HFF-Myc (cell line): ENCODE results near the gene TTLL11.

ENCODE experiments used
- DNase-seq: peaks from one replicate; pipeline ENCODE4 v3.0.0-alpha.2; 2011; ENCODE audit warnings: low read depth; ENCODE audit errors: extremely low read depth
- H3K4me3 ChIP-seq: replicated peaks from 2 replicates; pipeline ENCODE4 v1.5.1; 2011; ENCODE audit warnings: low read depth, mild to moderate bottlenecking, control low read depth, low read length
- TF ChIP-seq, protein P1 (sequence below): IDR thresholded peaks from 2 replicates; pipeline ENCODE4 v1.5.1; 2012; ENCODE audit warnings: mild to moderate bottlenecking, low read depth, low read length, control low read depth; ENCODE audit errors: missing control alignments

Gene TTLL11

DNA sequence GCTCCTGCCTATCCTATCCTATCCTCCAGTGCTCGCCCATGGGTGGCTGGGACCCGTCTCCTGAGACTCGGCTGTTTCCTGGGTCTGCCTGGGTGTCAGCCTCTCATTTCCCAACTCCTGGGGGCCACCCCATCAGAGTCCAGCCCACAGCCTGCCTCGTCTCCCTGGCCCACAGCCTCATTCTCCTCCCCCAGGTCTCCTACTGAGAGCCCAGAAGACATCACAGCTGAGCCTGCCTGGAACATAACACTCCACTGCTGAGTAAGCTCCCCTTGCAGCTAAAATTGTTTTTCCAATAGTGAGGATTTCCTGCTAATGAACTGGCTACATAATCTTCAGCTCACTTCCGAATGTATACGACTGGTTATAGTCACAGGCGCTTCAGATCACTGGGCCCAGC is 95.3 kb downstream of the TTLL11 start:
- TF ChIP-seq, protein P1, sequence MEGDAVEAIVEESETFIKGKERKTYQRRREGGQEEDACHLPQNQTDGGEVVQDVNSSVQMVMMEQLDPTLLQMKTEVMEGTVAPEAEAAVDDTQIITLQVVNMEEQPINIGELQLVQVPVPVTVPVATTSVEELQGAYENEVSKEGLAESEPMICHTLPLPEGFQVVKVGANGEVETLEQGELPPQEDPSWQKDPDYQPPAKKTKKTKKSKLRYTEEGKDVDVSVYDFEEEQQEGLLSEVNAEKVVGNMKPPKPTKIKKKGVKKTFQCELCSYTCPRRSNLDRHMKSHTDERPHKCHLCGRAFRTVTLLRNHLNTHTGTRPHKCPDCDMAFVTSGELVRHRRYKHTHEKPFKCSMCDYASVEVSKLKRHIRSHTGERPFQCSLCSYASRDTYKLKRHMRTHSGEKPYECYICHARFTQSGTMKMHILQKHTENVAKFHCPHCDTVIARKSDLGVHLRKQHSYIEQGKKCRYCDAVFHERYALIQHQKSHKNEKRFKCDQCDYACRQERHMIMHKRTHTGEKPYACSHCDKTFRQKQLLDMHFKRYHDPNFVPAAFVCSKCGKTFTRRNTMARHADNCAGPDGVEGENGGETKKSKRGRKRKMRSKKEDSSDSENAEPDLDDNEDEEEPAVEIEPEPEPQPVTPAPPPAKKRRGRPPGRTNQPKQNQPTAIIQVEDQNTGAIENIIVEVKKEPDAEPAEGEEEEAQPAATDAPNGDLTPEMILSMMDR, result no peak
- H3K4me3 ChIP-seq, result no peak overlapping the region
- DNase-seq, result no peak

DNA sequence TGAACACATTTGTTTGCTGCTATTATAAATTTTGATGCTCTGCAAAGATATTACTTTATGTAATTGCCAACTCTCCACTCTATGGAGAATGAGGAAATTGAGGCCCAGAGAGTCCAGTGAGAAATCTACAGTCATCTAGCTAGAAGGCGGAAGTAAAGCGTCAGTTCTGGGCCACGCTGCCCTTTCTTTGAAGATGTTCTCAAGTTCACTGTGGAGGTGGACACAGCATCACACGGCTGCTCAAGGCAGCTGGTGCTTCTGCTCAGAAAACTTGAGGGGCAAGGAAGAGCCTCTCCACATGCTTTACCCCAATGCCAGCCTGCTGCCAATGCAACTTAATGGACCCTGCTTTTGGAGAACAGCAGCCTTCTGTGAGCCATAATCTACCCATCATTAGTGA is 96.3 kb downstream of the TTLL11 start:
- no peak for DNase-seq
- TF ChIP-seq, protein P1, result no peak
- H3K4me3 ChIP-seq, result no peak overlapping the region

DNA sequence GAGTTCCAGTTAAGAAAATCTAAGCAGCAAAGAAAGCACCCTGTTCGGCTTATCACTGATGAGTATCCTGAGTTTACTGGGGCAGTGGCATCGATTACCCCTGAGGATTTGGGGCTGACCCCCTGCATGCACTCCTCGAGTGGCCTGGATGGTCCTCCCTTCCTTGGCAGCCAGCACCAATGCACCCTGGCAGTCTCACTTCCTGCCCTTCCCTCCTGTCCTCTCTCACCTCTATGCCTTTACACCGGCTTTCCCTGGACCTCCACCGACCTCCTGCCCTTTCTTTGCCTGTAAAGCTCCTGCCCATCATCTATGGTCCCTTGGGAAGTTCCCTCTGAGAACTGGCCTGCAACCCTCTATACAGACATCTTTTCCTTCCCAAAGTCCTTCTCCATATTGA is 97.1 kb downstream of the TTLL11 start:
- no peak for DNase-seq
- TF ChIP-seq, protein P1, result no peak
- no peak overlapping the region for H3K4me3 ChIP-seq

DNA sequence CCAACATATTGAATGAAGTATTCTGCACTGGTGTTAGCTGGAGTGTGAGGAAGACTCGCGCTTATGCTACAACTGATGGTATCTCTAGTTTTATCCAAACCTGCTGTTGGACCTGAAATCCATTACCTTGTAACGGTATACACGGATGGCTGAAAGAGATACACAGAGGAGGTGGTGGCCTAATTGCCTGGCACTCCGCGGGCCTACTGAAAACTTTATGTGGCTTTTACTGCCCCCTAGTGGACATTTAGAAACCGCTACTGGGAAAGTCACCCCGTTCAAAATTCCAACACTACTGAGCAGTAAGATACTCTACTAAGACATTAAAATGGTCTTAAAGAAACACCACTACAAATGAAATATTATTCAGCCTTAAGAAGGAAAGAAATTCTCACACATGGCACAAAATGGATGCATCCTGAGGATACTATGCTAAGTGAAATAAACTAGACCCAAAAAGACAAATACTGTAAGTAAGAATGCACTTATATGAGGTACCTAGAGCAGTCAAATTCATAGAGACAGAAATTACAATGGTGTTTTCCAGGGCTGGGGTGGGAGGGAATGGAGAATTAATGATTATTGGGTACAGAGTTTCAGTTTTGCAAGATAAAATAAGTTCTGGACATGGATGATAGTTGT is 100.4 kb downstream of the TTLL11 start:
- H3K4me3 ChIP-seq, result no peak overlapping the region
- TF ChIP-seq, protein P1, result peak; percentile 74
- no peak for DNase-seq

DNA sequence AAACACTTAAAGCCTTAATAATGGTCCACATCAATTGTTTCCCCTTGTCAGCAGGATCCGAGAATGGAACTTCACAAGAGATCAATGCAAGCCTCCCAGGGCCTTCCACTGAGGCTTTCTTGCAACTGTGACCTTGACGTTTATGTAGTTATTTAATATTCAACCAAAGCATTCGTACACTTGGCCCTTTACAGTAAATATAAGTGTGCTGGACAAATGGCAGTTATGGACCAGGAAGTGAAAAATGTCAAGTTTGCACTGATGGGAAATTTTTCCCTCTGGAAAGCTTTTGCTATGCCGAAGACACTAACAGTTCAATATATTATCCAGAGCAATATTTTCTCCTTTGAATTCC is 101.8 kb downstream of the TTLL11 start:
- no peak overlapping the region for H3K4me3 ChIP-seq
- no peak for DNase-seq
- TF ChIP-seq, protein P1, result no peak

DNA sequence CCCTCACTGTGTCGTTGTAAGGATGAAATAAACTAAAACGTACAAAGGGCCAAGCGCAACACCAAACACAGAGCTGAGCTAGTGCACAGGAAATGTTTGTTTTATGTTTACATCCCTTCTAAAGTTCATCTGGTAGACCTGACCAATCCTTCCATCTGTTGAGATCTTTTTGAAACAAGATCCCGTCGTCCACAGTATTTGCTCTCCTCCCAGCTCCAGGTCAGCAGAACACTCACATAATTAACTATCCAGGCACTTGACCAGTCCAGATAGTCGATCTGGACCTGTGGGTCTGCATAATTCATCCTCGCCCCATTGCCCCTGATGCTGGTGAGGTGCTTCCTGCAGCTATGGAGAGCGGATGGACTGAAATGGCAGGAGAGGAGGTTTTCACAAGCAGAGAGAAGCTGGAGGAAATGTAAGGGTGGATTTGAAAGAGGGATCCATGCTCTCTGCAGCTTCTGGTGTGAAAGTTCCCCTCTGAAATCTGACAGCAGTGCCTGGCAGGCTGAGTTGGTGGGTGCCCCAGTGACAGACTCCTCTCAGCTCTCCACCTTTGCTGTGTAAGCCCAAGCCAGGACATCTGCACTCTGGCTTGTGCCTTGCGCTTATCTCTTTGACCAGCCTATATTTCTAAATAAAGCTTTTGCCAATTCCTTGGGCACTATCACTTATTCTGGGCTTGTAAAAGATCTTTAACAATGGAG is 102.4 kb downstream of the TTLL11 start:
- TF ChIP-seq, protein P1, result no peak
- no peak for DNase-seq

More for the DNA sequence above, 102.4 kb downstream of the TTLL11 start:
- H3K4me3 ChIP-seq, result no peak overlapping the region
